Lower leg skin (tissue), 4 donors: ENCODE results near the gene FBXO38. TPM values are rescaled to one million over a fixed set of nuclear protein-coding genes. Genes with fewer than 3 reads are reported as not detected.

ENCODE experiments used
- DNase-seq, 2 donors: peaks; one replicate each; pipeline ENCODE4 v3.0.0-alpha.2; 2019; ENCODE audit warnings: low spot score in 2 of 2
- H3K4me3 ChIP-seq: fragments of 200-600 bp; sonication (generic); 2 replicates; pipeline ENCODE4 v1.5.1; 2017; ENCODE audit warnings: mild to moderate bottlenecking, low read depth; ENCODE audit not compliant: poor library complexity, severe bottlenecking
- POLR2A ChIP-seq, 2 donors: fragments of 450-650 bp; IDR thresholded peaks; one replicate each; pipeline ENCODE4 v1.6.1; 2016 to 2017; ENCODE audit warnings: antibody characterized with exemption in 2 of 2, mild to moderate bottlenecking in 1 of 2, moderate library complexity in 1 of 2
- WGBS, 2 donors: methylation state at CpG; one replicate each; pipeline ENCODE4 v1.1.5; 2018; 5-methylcytosine and 5-hydroxymethylcytosine counted together
- intact Hi-C: fragments of 100-400 bp; cut with DNase I; formaldehyde crosslinking; loops from one replicate; pipeline ENCODE4 v1.15.0; 2023; ENCODE audit warnings: low total_unique reads
- total RNA-seq, 4 donors: library from RNA; depleted of rRNA; stranded (reverse); fragments of >200 nt; gene quantifications; one replicate each; pipeline ENCODE4 v1.1.0, GENCODE V29; 2016
- TF ChIP-seq, protein P1 (sequence below), 3 donors: fragments of 450-650 bp; IDR thresholded peaks; one replicate each; pipeline ENCODE4 v1.5.1; 2016; ENCODE audit warnings: antibody characterized with exemption in 3 of 3, mild to moderate bottlenecking in 3 of 3, moderate library complexity in 2 of 3

FBXO38 gene
- total RNA-seq, 4 donors from 2014 or later = 31.7 to 76.7 (median 42.1) TPM

DNA sequence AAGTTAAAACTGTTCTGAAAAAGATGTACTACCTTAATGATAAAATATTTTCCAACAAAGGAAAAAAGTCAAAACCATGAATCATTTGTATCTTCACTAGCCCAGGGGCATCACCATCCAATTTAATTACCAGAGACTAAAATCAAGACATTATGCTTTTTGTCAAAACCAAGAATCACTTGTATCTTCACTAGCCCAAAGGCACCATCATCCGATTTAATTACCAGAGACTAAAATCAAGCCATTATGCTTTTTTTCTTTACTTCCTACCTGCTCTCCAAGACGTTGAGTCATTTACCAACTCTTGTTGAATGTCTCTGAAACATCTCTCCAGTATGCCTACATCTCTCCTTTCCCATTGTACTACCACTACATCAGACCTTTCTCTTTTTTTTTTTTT, 37.9 kb downstream of the FBXO38 start:
- 57 to 60% methylated on average over 2 of the region's 2 CpGs for WGBS, 2 donors
- no peak for DNase-seq
- TF ChIP-seq, protein P1, sequence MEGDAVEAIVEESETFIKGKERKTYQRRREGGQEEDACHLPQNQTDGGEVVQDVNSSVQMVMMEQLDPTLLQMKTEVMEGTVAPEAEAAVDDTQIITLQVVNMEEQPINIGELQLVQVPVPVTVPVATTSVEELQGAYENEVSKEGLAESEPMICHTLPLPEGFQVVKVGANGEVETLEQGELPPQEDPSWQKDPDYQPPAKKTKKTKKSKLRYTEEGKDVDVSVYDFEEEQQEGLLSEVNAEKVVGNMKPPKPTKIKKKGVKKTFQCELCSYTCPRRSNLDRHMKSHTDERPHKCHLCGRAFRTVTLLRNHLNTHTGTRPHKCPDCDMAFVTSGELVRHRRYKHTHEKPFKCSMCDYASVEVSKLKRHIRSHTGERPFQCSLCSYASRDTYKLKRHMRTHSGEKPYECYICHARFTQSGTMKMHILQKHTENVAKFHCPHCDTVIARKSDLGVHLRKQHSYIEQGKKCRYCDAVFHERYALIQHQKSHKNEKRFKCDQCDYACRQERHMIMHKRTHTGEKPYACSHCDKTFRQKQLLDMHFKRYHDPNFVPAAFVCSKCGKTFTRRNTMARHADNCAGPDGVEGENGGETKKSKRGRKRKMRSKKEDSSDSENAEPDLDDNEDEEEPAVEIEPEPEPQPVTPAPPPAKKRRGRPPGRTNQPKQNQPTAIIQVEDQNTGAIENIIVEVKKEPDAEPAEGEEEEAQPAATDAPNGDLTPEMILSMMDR (IDR thresholded peaks at IDR 0.05) = no peak
- TF ChIP-seq POLR2A (IDR thresholded peaks at IDR 0.05) = no peak
- intact Hi-C loops = no loop called here
- H3K4me3 ChIP-seq = no peak overlapping the region

DNA sequence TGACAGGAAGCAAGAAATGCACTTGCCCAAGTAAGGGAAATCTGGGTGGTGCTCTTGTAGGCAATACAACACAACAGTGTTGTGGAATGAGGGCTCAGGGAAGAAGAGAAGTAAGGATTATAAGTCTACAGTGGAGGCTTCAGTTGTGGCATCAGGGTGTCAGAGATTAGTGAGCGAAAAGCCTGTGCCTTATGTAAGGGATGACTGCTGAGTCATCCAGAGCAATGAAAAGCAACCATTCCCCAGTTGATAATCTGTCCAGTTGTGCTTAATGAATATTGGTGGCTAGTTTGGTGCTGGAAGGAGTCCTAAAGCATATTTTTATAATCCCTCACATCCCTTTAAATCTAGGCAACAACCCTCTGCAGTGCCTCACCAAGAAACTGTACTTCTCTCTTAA, 42.0 kb downstream of the FBXO38 start:
- no peak overlapping the region for H3K4me3 ChIP-seq
- TF ChIP-seq POLR2A (IDR thresholded peaks at IDR 0.05) = no peak
- TF ChIP-seq, protein P1 (IDR thresholded peaks at IDR 0.05) = no peak
- intact Hi-C loops = no loop called here
- 95% methylated on average over 1 of the region's 1 CpG for WGBS, 2 donors
- no peak for DNase-seq

DNA sequence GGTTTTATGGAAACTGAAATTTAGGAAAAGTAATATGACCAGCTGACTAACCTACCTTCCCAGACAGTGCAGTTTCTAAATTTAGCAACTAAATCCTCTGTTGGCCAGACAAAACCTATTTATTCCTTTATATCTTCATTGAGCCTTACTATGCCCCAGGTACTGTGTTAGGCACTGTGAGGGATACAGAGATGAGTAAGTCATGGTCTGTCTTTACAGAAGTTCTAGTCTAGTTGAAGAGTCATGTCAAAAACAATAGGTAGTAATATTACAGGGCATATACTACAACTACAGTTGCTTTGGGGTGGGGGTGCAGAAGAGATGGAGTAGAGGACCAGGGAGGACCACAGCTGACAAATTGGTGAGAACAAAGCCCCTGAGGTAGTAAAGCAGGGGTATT, 42.8 kb downstream of the FBXO38 start:
- intact Hi-C loops = no loop called here
- no peak for DNase-seq
- no peak for TF ChIP-seq POLR2A (IDR thresholded peaks at IDR 0.05)
- TF ChIP-seq, protein P1 (IDR thresholded peaks at IDR 0.05) = no peak
- H3K4me3 ChIP-seq = no peak overlapping the region

DNA sequence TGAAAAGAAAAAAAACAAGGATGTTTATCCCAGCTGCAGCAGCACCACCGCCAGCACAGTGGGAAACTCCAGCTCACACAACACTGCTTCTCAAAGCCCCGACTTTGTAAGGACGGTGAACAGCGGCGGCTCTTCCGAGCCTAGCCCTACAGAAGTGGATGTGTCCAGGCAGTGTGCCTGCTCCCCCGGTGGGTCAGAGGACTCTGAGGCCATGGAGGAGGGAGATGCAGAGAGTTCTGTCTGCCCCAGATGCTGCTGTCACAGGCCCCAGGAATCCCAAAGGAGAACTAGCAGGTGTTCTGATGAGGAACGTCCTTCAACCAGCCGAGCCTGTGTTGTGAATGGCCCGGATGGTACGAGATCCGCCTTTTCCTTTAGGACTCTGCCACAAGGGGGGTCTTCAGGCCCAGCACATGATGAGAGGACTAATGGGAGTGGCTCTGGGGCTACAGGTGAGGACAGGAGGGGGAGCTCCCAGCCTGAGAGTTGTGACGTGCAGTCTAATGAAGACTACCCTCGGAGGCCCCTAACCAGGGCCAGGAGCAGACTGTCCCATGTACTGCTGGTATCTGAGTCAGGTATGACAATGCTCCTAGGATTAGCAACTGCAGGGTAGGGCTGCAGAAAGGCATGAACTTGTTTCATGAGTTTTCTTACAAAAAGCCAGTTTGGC, 43.7 kb downstream of the FBXO38 start:
- 82 to 86% methylated on average over 14 of the region's 14 CpGs for WGBS, 2 donors
- DNase-seq = no peak
- intact Hi-C loops = no loop called here
- no peak overlapping the region for H3K4me3 ChIP-seq
- no peak for TF ChIP-seq POLR2A (IDR thresholded peaks at IDR 0.05)
- TF ChIP-seq, protein P1 (IDR thresholded peaks at IDR 0.05) = no peak

- intact Hi-C loops = no loop called here
- 93 to 95% methylated on average over 2 of the region's 2 CpGs for WGBS, 2 donors
- no peak for DNase-seq
- TF ChIP-seq, protein P1 (IDR thresholded peaks at IDR 0.05) = no peak
- TF ChIP-seq POLR2A (IDR thresholded peaks at IDR 0.05) = no peak
- H3K4me3 ChIP-seq = no peak overlapping the region
Measured at GRCh38 chr5:148428848-148429247, 45.1 kb downstream of the FBXO38 start.

DNA sequence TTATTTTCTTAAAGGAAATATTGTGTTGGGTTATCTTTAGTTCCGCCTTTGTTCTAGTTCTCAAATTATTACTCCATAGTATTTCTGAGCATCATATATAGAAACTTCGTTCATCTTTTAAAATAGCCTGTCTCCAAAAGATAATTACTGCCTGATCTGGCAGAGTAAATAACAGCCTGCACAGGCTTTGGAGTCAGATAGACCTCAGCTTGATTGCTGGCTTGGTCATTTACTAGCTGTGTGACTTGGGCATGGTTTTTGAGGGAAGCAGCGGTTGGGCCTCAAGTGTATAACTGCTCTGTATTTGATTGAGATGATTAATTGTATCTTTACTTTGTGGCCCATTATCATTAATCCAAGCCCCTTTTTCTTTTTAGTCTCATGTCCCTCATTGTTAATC, 50.1 kb downstream of the FBXO38 start:
- intact Hi-C loops = no loop called here
- WGBS, 2 donors = 98% methylated on average over 3 of the region's 3 CpGs
- no peak for DNase-seq
- no peak overlapping the region for H3K4me3 ChIP-seq
- TF ChIP-seq, protein P1 (IDR thresholded peaks at IDR 0.05) = no peak
- no peak for TF ChIP-seq POLR2A (IDR thresholded peaks at IDR 0.05)
